ENCODE data around the gene MAGEE1. TPM values are rescaled to one million over a fixed set of nuclear protein-coding genes. Genes with fewer than 3 reads are reported as not detected.

The MAGEE1 gene, protein sequence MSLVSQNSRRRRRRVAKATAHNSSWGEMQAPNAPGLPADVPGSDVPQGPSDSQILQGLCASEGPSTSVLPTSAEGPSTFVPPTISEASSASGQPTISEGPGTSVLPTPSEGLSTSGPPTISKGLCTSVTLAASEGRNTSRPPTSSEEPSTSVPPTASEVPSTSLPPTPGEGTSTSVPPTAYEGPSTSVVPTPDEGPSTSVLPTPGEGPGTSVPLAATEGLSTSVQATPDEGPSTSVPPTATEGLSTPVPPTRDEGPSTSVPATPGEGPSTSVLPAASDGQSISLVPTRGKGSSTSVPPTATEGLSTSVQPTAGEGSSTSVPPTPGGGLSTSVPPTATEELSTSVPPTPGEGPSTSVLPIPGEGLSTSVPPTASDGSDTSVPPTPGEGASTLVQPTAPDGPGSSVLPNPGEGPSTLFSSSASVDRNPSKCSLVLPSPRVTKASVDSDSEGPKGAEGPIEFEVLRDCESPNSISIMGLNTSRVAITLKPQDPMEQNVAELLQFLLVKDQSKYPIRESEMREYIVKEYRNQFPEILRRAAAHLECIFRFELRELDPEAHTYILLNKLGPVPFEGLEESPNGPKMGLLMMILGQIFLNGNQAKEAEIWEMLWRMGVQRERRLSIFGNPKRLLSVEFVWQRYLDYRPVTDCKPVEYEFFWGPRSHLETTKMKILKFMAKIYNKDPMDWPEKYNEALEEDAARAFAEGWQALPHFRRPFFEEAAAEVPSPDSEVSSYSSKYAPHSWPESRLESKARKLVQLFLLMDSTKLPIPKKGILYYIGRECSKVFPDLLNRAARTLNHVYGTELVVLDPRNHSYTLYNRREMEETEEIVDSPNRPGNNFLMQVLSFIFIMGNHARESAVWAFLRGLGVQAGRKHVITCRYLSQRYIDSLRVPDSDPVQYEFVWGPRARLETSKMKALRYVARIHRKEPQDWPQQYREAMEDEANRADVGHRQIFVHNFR
- total RNA-seq = 0.46 and 0.56 TPM in 2 replicates

DNA sequence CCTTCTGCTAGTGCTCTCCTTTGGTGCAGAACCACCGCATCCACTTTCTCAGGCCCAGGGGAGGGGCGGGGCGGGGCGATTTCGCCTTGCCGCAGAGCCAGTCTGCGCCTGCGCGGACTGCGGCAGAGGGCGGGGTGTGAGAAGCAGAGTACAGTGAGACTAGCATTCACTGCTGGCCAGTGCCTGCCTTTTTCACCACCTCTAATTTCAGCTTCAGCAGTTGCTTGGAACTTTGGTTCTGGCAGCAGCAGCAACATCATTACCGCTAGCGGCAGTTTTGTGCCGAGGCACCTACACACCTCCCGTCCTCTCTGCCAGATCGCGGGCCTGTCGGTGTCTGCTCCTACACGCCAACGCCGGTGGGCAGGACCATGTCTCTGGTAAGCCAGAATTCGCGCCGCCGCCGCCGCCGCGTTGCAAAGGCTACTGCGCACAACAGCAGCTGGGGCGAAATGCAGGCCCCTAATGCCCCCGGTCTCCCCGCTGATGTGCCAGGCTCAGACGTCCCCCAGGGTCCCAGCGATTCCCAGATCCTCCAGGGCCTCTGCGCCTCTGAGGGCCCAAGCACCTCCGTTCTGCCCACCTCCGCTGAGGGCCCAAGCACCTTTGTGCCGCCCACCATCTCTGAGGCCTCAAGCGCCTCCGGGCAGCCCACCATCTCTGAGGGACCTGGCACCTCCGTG is at the start of gene MAGEE1:
TSS of gene MAGEE1 (plus strand) at position 151 of the 683 bp plus-strand sequence. CDS start at position 372, 221 bp downstream.
- DNase-seq (ENCODE audit: low read depth, low spot score) = no peak

DNA sequence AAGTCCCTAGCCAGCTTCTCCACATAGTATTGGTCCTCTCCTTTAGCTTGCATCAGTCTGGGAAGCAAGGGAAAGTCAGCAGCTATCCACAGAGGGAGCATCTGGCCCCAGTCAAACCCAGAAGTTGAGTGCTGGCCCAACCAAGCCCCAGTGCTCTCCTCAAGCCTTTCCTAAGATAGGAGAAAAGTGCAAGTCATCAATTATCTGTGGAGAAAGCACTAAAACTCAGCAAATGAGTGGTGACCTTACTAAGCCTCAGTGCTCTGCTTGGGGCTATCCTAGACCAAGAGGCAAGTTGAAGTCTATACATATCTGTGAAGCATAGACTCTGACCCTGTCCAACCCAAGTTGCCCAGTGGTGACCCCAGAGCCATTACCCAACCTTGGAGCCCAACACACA is 28.5 kb upstream of the MAGEE1 start:
- no peak for DNase-seq (ENCODE audit: low read depth, low spot score)

DNA sequence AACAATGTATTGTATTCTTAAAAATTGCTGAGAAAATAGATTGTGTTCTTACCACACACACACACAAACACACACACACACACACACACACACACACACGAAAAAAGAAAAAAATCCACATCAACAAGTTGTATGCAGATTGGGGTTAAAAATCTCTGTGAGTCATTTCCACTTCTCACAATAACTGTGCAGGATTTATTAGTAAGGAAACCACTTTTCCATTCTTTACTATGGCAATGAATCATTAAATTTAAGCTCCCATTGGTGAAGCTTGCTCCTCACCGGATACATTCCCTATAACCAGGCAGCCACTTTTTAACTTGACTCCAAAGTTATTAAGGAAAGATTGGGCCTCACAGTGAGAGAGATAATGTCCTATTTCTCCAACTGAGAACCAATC is 19.7 kb upstream of the MAGEE1 start:
- DNase-seq (ENCODE audit: low read depth, low spot score) = no peak

DNA sequence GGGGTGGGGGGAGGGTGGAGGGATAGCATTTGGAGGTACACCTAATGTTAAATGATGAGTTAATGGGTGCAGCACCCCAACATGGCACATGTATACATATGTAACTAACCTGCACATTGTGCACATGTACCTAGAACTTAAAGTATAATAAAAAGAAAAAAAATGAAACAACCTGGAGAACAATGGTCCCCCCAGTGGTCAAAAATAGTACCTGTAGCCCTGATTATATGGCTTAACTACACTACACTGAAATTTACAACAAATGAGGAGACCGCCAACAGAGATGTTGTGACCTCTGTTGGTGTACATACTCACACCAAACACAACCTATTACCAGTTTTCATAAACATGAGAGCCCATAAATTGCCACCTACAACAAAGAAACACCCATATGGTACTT is 7.3 kb upstream of the MAGEE1 start:
- DNase-seq (ENCODE audit: low read depth, low spot score) = no peak

DNA sequence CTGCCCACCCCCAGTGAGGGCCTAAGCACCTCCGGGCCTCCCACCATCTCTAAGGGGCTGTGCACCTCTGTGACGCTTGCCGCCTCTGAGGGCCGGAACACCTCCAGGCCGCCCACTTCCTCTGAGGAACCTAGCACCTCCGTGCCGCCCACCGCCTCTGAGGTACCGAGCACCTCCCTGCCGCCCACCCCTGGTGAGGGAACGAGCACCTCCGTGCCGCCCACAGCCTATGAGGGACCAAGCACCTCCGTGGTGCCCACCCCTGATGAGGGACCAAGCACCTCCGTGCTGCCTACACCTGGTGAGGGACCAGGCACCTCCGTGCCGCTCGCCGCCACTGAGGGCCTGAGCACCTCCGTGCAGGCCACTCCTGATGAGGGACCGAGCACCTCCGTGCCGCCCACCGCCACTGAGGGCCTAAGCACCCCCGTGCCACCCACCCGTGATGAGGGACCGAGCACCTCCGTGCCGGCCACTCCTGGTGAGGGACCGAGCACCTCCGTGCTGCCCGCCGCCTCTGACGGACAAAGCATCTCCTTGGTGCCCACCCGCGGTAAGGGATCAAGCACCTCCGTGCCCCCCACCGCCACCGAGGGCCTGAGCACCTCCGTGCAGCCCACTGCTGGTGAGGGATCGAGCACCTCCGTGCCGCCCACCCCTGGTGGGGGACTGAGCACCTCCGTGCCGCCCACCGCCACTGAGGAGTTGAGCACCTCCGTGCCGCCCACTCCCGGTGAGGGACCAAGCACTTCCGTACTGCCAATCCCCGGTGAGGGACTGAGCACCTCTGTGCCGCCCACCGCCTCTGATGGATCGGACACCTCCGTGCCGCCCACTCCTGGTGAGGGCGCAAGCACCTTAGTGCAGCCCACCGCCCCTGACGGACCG is 977 bp downstream of the MAGEE1 start:
- DNase-seq (ENCODE audit: low read depth, low spot score) = no peak

DNA sequence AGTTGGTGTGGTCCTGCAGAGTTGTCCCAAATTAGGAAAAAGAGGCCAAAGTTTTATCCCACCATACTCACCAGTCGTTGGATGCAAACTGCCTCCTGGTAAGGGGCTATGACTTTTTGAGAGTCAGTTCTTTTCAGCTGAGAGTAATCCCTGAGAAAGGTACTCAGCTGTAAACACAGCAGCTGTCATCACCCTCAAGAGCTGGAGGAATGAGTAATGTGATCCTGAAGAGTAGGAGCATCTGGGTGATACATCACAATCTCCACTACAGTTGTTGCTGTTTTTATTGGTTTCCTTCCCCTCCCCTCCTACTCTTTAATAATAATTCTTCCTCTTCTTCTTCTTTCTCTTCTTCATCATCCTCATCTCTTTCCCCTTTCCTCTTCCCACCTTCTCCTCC is 5.7 kb downstream of the MAGEE1 start:
- DNase-seq (ENCODE audit: low read depth, low spot score) = no peak

DNA sequence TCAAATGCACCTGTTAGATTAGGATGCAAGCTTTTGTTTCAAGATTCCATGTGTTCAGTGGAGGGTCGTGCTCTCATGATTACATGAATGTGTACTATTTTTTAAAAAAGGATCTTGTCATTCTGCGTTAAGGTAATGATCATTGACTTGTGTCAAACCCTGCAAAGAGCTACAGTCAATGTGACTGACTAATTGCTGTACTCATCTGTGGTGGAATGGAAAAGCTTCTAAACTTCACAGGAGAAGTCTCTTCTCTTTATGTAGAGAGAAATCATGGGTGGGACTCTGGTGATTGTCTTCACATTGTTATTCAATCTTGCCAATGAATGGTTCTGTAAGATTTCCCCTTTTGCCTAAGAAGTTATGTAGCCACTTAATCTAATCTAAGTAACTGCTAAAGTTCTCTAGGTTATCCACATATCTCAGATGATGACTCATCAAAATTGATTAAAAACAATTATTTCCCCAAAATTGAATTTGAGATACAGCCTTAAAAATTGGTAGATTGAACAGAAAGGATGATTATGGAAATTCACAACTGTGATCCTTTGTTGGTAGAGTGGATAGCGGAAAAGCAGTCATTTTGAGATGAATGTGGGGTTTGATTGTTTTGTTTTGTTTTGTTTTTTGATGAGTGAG is 6.7 kb downstream of the MAGEE1 start:
- no peak for DNase-seq (ENCODE audit: low read depth, low spot score)

DNA sequence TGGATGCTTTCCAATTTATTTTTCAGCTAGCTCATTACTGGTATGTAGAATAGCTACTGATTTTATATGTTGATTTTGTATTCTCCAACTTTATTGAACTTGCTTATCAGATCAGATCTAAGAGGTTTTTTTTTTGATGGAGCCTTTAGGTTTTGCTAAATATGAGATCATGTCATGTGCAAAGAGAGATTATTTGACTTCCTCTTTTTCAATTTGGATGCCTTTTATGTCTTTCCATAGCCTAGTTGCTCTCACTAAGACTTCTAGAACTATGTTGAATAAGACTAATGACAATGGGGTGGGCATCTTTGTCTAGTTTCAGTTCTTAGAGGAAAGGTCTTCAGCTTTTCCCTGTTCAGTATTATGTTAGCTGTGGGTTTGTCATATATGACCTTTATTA is 11.7 kb downstream of the MAGEE1 start:
- DNase-seq (ENCODE audit: low read depth, low spot score) = no peak

DNA sequence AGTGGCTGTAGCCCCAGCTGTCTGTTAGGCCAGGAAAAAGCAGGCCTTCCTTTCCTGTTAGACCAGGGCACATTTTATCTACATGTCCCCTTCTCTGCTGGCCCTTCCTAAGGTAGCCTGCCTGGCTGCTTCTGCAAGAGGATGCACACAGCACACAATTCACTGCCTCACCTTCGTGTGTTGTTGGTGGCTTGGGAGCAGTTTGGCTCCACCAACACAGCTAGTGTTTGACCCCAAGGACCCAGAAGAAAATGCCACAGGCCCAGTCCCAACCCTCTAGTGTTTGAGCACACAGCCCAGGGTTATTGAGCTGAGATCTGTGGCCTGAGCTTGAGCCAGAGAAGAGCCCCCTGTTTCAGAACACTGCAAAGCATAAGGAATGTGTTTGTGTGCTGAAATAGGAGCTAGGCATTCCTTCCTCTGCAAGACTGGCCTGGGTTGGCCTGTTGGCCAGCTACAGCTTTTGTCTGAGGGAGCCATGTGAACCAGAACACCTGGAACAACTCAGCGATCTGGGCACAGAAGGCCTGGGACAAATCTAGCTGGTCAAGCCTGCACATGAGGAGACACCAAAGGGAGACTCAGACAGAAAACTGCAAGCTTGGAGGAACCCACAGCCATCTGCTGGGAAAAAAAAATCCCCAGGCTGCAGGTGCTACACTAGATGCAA is 26.4 kb downstream of the MAGEE1 start:
- no peak for DNase-seq (ENCODE audit: low read depth, low spot score)

DNA sequence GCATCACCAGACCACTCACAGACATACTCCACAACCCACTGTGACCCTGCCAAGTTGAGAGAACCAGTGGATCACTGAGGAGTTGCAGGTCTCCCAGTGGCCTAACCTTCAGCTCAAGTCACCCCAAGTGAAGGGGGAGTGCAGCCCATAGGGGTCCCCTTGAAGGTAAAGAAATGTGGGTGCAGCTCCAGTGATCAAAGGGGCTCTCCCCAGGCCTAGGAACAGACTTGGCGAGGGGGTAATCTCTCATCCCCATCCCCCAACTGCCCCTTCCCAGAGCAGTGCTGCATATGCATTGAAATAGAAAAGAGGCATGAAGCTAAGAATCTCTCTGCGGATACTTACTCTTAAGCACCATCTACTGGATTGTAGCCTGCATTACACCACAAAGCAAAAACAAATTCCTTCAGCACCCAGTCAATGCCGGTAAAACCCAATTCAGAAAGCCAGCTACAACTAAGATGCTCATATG is 27.0 kb downstream of the MAGEE1 start:
- no peak for DNase-seq (ENCODE audit: low read depth, low spot score)

DNA sequence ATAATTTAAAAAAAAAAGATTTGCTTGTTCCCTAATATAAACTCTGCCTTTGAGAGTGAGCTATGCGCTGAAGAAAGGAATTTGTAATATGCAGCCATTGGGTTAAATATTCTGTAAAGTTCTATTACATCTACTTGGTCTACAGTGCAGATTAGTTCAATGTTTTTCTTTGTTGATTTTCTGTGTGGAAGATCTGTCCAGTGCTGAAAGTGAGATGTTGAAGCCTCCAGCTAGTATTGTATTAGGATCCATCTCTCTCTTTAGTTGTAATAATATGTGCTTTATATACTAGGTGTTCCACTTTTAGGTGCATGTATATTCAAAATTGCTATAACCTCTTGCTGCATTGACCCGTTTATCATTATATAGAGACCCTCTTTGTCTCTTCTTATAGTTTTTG is 49.8 kb downstream of the MAGEE1 start:
- DNase-seq (ENCODE audit: low read depth, low spot score) = no peak
